HCT116 (cell line): Measurements from ENCODE around the gene TMX3. TPM values are rescaled to one million over a fixed set of nuclear protein-coding genes. Genes with fewer than 3 reads are reported as not detected.

Source experiments
- ATAC-seq: fragments of 200-7000 bp; cut with Tn5 transposase; 2 replicates; pipeline ENCODE4 v1.9.1; 2020; ENCODE audit warnings: mild to moderate bottlenecking, moderate library complexity
- BruUV-seq: library from RNA; stranded (reverse); fragments of 400-500 nt; replicated peaks from 2 replicates; lab custom pipeline; 2021; lab: Mats Ljungman, UMichigan
- CTCF ChIA-PET: fragments of 300-600 bp; sonication (Branson Sonifier 250); formaldehyde crosslinking; loops from one replicate; lab custom pipeline; 2021; ENCODE audit warnings: antibody characterized with exemption; lab: Charles Lee
- POLR2A ChIA-PET: fragments of 300-600, 350-600 bp; sonication (Branson Sonifier 250); formaldehyde crosslinking; loops from one replicate; lab custom pipeline; 2021; ENCODE audit warnings: antibody characterized with exemption; lab: Charles Lee
- RAD21 ChIA-PET, 2 experiments: fragments of 300-600 bp; sonication (Branson Sonifier 250); formaldehyde crosslinking; loops; one replicate each; lab custom pipeline; 2023; ENCODE audit warnings: low total read pairs in 2 of 2; ENCODE audit not compliant: uncharacterized antibody in 2 of 2, unreplicated experiment in 2 of 2, low non-redundant PET in 1 of 2; lab: Charles Lee
- DNase-seq: peaks from one replicate; pipeline ENCODE4 v3.0.0-alpha.2; 2010; ENCODE audit warnings: low read depth, low spot score
- H2AFZ ChIP-seq: fragments of 200-600 bp; shearing (Covaris generic), sonication (generic); 2 replicates; pipeline ENCODE4 v1.6.1; 2017; ENCODE audit warnings: low read depth, mixed run types, mixed read lengths, antibody characterized with exemption, low read length; ENCODE audit not compliant: poor library complexity, severe bottlenecking
- H3K27ac ChIP-seq: 2 replicates; pipeline ENCODE4 v1.5.1; 2012; ENCODE audit warnings: low read depth, low read length
- H3K27me3 ChIP-seq: fragments of 200-600 bp; sonication (generic); 2 replicates; pipeline ENCODE4 v1.6.1; 2016; ENCODE audit warnings: mixed run types, low read length, mixed read lengths; ENCODE audit not compliant: insufficient read depth
- H3K36me3 ChIP-seq, 2 experiments: fragments of 200-500 bp in 1 of 2; fragments of 200-600 bp in 1 of 2; sonication (Bioruptor generic) in 1 of 2; sonication (generic) in 1 of 2; 2 replicates each; pipeline versions ENCODE4 v1.5.1 to v1.6.1; 2014 to 2016; ENCODE audit warnings: low read length in 2 of 2, inconsistent platforms in 1 of 2, mixed read lengths in 1 of 2, mixed run types in 1 of 2; ENCODE audit not compliant: insufficient read depth in 2 of 2, control insufficient read depth in 1 of 2
- H3K4me1 ChIP-seq, 2 experiments: fragments of 200-600 bp in 1 of 2; sonication (generic) in 1 of 2; 2 replicates each; pipeline versions ENCODE4 v1.5.1 to v1.6.1; 2012 to 2017; ENCODE audit warnings: low read length in 2 of 2, inconsistent platforms in 1 of 2, mild to moderate bottlenecking in 1 of 2, mixed read lengths in 1 of 2, mixed run types in 1 of 2, moderate library complexity in 1 of 2; ENCODE audit not compliant: insufficient read depth in 2 of 2, control insufficient read depth in 1 of 2
- H3K4me2 ChIP-seq: fragments of 200-600 bp; sonication (generic); 2 replicates; pipeline ENCODE4 v1.6.1; 2017; ENCODE audit warnings: mixed run types, low read length, mixed read lengths
- H3K4me3 ChIP-seq, 2 experiments: fragments of 200-600 bp in 1 of 2; sonication (generic) in 1 of 2; replicated peaks in 1 of 2; 2 replicates each; pipeline ENCODE4 v1.5.1; 2011 to 2016; ENCODE audit warnings: low read length in 2 of 2, control low read depth in 1 of 2, low read depth in 1 of 2, mild to moderate bottlenecking in 1 of 2, mixed read lengths in 1 of 2, mixed run types in 1 of 2
- H3K79me2 ChIP-seq: fragments of 200-600 bp; sonication (generic); 2 replicates; pipeline ENCODE4 v1.6.1; 2017; ENCODE audit warnings: mild to moderate bottlenecking, mixed run types, low read length, moderate library complexity, mixed read lengths; ENCODE audit not compliant: insufficient read depth
- H3K9ac ChIP-seq: fragments of 200-600 bp; sonication (generic); 2 replicates; pipeline ENCODE4 v1.6.1; 2016; ENCODE audit warnings: low read length, mixed read lengths
- H3K9me2 ChIP-seq: fragments of 200-600 bp; sonication (generic), shearing (Covaris generic); 2 replicates; pipeline ENCODE4 v1.6.1; 2017; ENCODE audit warnings: mixed run types, mild to moderate bottlenecking, moderate library complexity; ENCODE audit not compliant: insufficient read depth
- H3K9me3 ChIP-seq, 2 experiments: fragments of 200-500 bp in 1 of 2; fragments of 200-600 bp in 1 of 2; sonication (Bioruptor generic) in 1 of 2; sonication (generic) in 1 of 2; 2 replicates each; pipeline ENCODE4 v1.6.1; 2014 to 2017; ENCODE audit warnings: low read length in 2 of 2, mixed read lengths in 2 of 2, inconsistent platforms in 1 of 2, low read depth in 1 of 2, mild to moderate bottlenecking in 1 of 2, mixed run types in 1 of 2, moderate library complexity in 1 of 2; ENCODE audit not compliant: control insufficient read depth in 1 of 2, insufficient read depth in 1 of 2
- H4K20me1 ChIP-seq: fragments of 200-600 bp; sonication (generic), shearing (Covaris generic); 2 replicates; pipeline ENCODE4 v1.6.1; 2017; ENCODE audit warnings: mixed run types, mild to moderate bottlenecking, moderate library complexity; ENCODE audit not compliant: insufficient read depth
- ATF3 ChIP-seq: IDR thresholded peaks from 2 replicates; pipeline ENCODE4 v1.6.1; 2012
- CEBPB ChIP-seq: IDR thresholded peaks from 2 replicates; pipeline ENCODE4 v1.6.1; 2012; ENCODE audit warnings: low read depth
- ELF1 ChIP-seq: IDR thresholded peaks from 2 replicates; pipeline ENCODE4 v1.6.1; 2012; ENCODE audit warnings: low read depth, borderline replicate concordance
- EZH2 ChIP-seq: fragments of 200-600 bp; sonication (generic); IDR thresholded peaks from 2 replicates; pipeline ENCODE4 v1.6.1; 2017; ENCODE audit warnings: antibody characterized with exemption, mixed run types
- FOSL1 ChIP-seq: IDR thresholded peaks from 2 replicates; pipeline ENCODE4 v1.6.1; 2012; ENCODE audit warnings: low read depth
- JUND ChIP-seq: IDR thresholded peaks from 2 replicates; pipeline ENCODE4 v1.6.1; 2012
- MAX ChIP-seq: IDR thresholded peaks from 2 replicates; pipeline ENCODE4 v1.6.1; 2012
- POLR2A ChIP-seq: IDR thresholded peaks from 2 replicates; pipeline ENCODE4 v1.7.0; 2011; ENCODE audit warnings: borderline replicate concordance; ENCODE audit not compliant: insufficient read depth, insufficient read length; ENCODE audit errors: extremely low read depth
- RAD21 ChIP-seq: IDR thresholded peaks from 2 replicates; pipeline ENCODE4 v1.6.1; 2012; ENCODE audit warnings: low read depth, mild to moderate bottlenecking
- SIN3A ChIP-seq: IDR thresholded peaks from 2 replicates; pipeline ENCODE4 v1.6.1; 2012; ENCODE audit warnings: low read depth
- SRF ChIP-seq: IDR thresholded peaks from 2 replicates; pipeline ENCODE4 v1.6.1; 2012; ENCODE audit warnings: low read depth
- TCF7L2 ChIP-seq: IDR thresholded peaks from 2 replicates; pipeline ENCODE4 v1.7.0; 2011; ENCODE audit warnings: borderline replicate concordance, inconsistent platforms; ENCODE audit not compliant: insufficient read depth, insufficient read length; ENCODE audit errors: extremely low read depth
- ZFX ChIP-seq: fragments of 450-650 bp; IDR thresholded peaks from 2 replicates; pipeline ENCODE4 v1.6.1; 2017
- ZNF274 ChIP-seq: fragments of 200-500 bp; sonication (Bioruptor generic); IDR thresholded peaks from 2 replicates; pipeline ENCODE4 v1.6.1; 2014; ENCODE audit warnings: mild to moderate bottlenecking, low read depth, low read length, inconsistent platforms
- intact Hi-C: fragments of 100-400 bp; cut with micrococcal nuclease; formaldehyde crosslinking; loops from 2 replicates; pipeline ENCODE4 v1.10.0; 2022
- total RNA-seq: library from RNA; stranded (reverse); gene quantifications from one replicate; pipeline ENCODE4 v1.2.1, GENCODE V29; 2021; ENCODE audit not compliant: unreplicated experiment
- TF ChIP-seq, protein P1 (sequence below): IDR thresholded peaks from 2 replicates; pipeline ENCODE4 v1.6.1; 2011; ENCODE audit warnings: mild to moderate bottlenecking, low read length, moderate library complexity; ENCODE audit not compliant: insufficient replicate concordance; ENCODE audit errors: extremely low read depth

Gene TMX3
- total RNA-seq, 1 experiment from 2014 or later = 39.6 TPM

DNA sequence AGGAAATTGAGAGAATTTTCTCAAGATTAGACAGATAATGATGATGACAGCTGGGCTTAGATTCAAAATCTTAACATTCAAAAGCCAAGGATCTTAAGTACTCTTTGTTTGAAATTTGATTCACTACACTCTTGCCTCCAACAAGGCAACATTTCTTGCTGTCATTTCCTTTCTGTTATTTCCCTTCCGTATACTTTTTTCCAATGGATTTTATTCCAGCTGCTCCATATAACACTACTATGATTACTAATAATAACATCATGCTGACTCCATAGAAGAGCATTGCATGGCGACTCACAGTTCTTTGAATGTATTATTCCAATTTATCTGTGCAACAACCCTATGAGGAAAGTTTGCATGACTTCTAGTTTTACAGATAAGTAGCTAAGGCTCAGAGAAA is 49.1 kb upstream of the TMX3 start:
- no peaks in the 10 kb centered on the region for H3K4me1 ChIP-seq
- BruUV-seq = no TSS peak
- DNase-seq (no peak), ATAC-seq (no peak)
- no peak overlapping the region for H3K4me2 ChIP-seq
- RAD21 ChIA-PET = no interaction called here
- H4K20me1 ChIP-seq = no peaks in the 10 kb centered on the region
- CTCF ChIA-PET = no interaction called here
- no peak overlapping the region for H3K27ac ChIP-seq
- H3K79me2 ChIP-seq = no peaks in the 10 kb centered on the region
- H3K36me3 ChIP-seq = no peaks in the 10 kb centered on the region
- no peak for TF ChIP-seq SIN3A
- no peak for TF ChIP-seq FOSL1
- TF ChIP-seq ZNF274 = no peak
- TF ChIP-seq RAD21 = no peak
- TF ChIP-seq MAX = no peak
- TF ChIP-seq, protein P1, sequence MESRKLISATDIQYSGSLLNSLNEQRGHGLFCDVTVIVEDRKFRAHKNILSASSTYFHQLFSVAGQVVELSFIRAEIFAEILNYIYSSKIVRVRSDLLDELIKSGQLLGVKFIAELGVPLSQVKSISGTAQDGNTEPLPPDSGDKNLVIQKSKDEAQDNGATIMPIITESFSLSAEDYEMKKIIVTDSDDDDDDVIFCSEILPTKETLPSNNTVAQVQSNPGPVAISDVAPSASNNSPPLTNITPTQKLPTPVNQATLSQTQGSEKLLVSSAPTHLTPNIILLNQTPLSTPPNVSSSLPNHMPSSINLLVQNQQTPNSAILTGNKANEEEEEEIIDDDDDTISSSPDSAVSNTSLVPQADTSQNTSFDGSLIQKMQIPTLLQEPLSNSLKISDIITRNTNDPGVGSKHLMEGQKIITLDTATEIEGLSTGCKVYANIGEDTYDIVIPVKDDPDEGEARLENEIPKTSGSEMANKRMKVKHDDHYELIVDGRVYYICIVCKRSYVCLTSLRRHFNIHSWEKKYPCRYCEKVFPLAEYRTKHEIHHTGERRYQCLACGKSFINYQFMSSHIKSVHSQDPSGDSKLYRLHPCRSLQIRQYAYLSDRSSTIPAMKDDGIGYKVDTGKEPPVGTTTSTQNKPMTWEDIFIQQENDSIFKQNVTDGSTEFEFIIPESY = no peak
- TF ChIP-seq ZFX = no peak
- TF ChIP-seq EZH2 = no peak
- TF ChIP-seq SRF = no peak
- no peak for TF ChIP-seq ELF1
- no peak for TF ChIP-seq CEBPB
- TF ChIP-seq TCF7L2 = no peak
- no peak for TF ChIP-seq POLR2A
- TF ChIP-seq JUND = no peak
- TF ChIP-seq ATF3 = no peak
- no peaks in the 10 kb centered on the region for H3K9me2 ChIP-seq
- intact Hi-C loops = no loop called here
- H3K27me3 ChIP-seq = no peaks in the 10 kb centered on the region
- no peaks in the 10 kb centered on the region for H3K9me3 ChIP-seq
- no peak overlapping the region for H2AFZ ChIP-seq
- no peak overlapping the region for H3K9ac ChIP-seq
- H3K4me3 ChIP-seq = no peak overlapping the region
- POLR2A ChIA-PET = no interaction called here
